22Rv1 (cell line): ENCODE measurements around the gene ZNF362.

Source experiments
- H3K27ac ChIP-seq: fragments of 450-650 bp; 2 replicates; pipeline ENCODE4 v1.5.1; 2017
- ZFX ChIP-seq: fragments of 450-650 bp; IDR thresholded peaks from 2 replicates; pipeline ENCODE4 v1.6.1; 2017; ENCODE audit warnings: antibody characterized with exemption, borderline replicate concordance
- TF ChIP-seq, protein P1 (sequence below): fragments of 450-650 bp; IDR thresholded peaks from 2 replicates; pipeline ENCODE4 v1.5.1; 2017; ENCODE audit warnings: mild to moderate bottlenecking

ZNF362 gene

DNA sequence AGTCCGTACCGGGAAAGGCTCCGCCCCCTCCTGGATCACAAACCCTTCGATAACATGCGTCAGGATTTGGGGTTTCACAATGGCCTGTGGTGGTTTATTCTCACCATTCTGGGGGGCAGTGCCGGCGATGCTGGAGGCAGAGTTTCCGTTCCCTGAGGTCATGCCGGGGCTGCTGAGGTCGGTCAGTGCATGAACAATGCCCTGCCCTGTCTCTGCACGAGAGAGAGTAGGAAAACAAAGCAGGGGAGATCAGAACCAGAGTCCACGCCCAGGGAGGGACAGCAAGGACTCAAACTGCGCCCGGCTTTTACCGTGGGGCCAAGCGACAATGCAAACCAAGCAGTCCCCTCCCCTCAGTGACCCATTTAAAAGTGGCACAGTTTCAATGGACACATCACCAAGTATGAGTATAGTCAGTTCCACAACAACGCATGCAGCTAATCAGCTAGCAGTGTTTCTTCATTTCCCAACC is 77.8 kb downstream of the ZNF362 start:
- TF ChIP-seq ZFX = no peak
- TF ChIP-seq, protein P1, sequence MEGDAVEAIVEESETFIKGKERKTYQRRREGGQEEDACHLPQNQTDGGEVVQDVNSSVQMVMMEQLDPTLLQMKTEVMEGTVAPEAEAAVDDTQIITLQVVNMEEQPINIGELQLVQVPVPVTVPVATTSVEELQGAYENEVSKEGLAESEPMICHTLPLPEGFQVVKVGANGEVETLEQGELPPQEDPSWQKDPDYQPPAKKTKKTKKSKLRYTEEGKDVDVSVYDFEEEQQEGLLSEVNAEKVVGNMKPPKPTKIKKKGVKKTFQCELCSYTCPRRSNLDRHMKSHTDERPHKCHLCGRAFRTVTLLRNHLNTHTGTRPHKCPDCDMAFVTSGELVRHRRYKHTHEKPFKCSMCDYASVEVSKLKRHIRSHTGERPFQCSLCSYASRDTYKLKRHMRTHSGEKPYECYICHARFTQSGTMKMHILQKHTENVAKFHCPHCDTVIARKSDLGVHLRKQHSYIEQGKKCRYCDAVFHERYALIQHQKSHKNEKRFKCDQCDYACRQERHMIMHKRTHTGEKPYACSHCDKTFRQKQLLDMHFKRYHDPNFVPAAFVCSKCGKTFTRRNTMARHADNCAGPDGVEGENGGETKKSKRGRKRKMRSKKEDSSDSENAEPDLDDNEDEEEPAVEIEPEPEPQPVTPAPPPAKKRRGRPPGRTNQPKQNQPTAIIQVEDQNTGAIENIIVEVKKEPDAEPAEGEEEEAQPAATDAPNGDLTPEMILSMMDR = no peak
- H3K27ac ChIP-seq = no peak overlapping the region

DNA sequence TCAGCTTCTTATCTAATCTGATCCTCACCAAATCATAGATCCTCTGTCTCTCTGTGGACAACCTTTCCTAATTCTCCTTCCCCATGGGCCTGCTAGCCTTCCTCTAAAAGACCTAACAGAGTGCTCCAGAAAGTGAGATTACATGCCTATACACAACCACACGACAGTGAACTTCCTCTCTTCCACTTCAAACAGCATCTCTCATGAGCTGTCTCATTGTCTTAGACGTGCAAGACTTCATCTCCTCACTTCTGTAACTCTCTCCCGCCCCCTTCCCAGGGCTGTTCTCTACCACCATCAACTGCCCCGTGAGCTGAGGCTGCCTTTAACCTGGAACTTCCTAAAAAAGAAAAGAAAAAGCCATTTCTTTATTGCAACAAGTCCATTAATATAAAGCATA is 78.7 kb downstream of the ZNF362 start:
- no peak overlapping the region for H3K27ac ChIP-seq
- TF ChIP-seq, protein P1 = no peak
- no peak for TF ChIP-seq ZFX

DNA sequence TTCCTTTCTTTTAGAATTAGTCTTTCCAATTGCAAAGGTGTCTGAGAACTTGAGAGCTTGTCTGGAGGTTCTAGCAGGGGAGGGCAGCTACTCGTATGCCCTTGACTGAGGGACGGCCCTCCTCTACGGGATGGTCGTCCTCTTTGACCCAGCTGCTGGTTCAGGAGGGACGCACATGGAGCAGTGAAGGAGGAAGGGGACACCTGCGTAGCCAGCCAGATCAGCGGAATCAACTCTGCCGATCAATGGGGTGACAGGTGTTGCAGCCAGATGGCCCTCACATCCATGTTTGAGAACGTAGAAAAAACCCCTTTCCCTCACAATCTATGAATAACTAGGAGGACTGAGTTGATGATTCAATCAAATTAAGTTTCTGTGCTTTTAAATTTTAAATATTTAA is 80.3 kb downstream of the ZNF362 start:
- TF ChIP-seq, protein P1 = no peak
- TF ChIP-seq ZFX = no peak
- H3K27ac ChIP-seq = no peak overlapping the region

DNA sequence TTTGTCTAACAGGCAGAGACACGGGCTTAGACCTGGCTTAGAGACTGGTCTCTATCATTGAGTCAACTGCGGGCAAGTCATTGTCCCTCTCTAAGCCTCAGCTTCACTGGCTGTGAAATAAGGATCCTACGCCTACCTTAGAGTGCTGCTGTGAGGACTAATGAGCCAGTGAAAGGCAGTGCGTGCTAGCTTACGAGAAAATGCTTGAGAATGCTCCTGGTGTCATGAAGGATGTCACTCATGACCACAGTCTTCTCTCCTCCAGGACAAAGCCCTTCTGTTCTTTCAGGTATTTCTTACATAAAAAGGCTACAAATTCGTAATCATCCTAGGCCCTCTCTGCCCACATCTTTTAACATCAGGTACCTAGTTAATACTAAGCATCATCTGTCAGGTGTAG is 81.1 kb downstream of the ZNF362 start:
- TF ChIP-seq, protein P1 = no peak
- no peak for TF ChIP-seq ZFX
- no peak overlapping the region for H3K27ac ChIP-seq

DNA sequence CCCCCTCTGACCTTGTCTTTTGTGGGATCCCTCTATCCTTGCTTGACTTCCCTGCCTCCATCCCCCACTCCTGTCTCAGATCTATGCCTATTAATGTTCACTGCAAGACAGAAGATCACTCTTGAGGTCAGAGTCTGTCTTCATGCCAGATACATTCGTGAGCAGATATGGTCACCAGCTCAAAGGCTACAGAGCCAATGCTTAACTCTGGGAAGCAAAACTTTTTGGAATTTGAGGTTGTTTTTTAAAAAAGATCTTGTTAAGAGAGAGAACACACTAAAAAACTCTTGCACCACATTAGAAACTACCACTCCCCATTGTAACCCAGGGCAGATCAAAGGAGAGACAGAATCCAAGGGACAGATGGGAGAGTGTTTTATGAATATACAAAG is 81.8 kb downstream of the ZNF362 start:
- H3K27ac ChIP-seq = no peak overlapping the region

DNA sequence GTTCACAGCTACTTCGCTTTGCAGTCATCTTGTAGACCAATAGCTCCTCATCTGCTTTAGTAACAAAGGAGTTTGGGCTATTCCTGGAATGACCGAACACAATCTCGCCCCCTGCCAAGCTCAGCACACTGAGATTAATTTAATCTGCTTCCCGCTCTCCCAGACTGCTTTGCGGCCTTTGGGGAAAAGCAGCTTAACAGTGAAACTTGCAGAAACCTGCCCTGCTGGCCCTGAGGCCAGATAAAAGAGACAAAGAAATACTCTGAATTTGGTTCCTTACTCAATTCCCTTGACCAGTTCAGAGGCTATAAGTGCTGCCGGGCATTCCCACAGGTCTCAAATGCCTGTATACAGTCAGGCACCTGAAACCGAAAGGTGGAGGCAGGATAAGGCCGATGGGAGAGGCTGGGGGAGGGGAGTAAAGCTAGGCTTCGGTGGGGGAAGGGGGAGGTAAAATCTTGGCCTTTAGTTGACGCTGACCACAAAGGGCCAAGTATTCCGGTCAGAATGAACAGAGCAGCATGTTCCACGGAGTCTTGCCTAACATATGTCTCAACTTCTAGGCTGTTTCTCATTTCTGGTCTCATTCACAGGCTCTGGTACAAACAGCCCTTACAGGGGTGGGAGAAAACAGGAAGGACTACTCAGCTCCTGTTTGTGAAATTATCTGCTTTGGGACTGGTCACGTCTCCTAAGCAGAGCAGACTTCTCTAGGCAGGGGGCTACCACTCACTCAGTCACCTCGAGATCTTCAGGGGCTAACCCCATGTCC is 82.3 kb downstream of the ZNF362 start:
- H3K27ac ChIP-seq = no peak overlapping the region
- TF ChIP-seq ZFX = no peak
- TF ChIP-seq, protein P1 = no peak

More for the DNA sequence above, 81.8 kb downstream of the ZNF362 start:
- TF ChIP-seq ZFX = no peak
- TF ChIP-seq, protein P1 = no peak

DNA sequence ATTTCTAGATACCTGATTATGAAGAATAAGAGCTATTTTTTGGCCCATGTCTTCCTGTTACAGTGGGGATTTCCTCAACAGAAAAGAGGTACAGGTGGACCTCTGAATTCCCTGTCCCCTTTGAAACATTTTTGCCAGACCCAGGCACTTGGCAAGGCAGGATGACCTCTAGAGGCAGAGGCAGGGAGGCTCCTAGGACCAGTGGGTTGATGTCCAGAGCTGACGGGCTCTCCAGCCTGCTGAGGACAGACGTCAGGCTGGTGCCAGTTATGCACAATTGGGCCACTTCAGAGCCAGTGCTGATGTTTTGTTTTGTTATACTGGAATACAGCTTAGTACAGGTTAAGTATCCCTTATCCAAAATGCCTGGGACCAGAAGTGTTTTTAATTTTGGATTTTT is 83.1 kb downstream of the ZNF362 start:
- H3K27ac ChIP-seq = no peak overlapping the region
- no peak for TF ChIP-seq ZFX
- TF ChIP-seq, protein P1 = peak; percentile 23; the same call in 1 of the 2 replicates
